Endothelial cell of umbilical vein (primary cell): ENCODE measurements around the gene ERLIN1. TPM values are rescaled to one million over a fixed set of nuclear protein-coding genes. Genes with fewer than 3 reads are reported as not detected.

Experiments used
- BruUV-seq: library from RNA; stranded (reverse); fragments of 400-500 nt; replicated peaks from 2 replicates; lab custom pipeline; 2021; lab: Mats Ljungman, UMichigan
- CTCF ChIA-PET: fragments of 300-600, 350-600 bp; sonication (Branson Sonifier 250); formaldehyde crosslinking; loops from one replicate; lab custom pipeline; 2021; ENCODE audit warnings: antibody characterized with exemption, inconsistent platforms; lab: Charles Lee
- POLR2A ChIA-PET: fragments of 300-600, 350-600 bp; sonication (Branson Sonifier 250); formaldehyde crosslinking; loops from one replicate; lab custom pipeline; 2021; ENCODE audit warnings: antibody characterized with exemption, inconsistent platforms; lab: Charles Lee
- DNase-seq: peaks from one replicate; pipeline ENCODE4 v3.0.0-alpha.2; 2011; ENCODE audit warnings: low read depth, low spot score
- FAIRE-seq: peaks from 2 replicates; lab custom pipeline; 2011; peaks lifted over from hg19 to GRCh38; lab: Jason Lieb, UNC
- H2AFZ ChIP-seq: 2 replicates; pipeline ENCODE4 v1.6.0; 2012; ENCODE audit warnings: low read depth, low read length, control low read depth, inconsistent platforms
- H3K27ac ChIP-seq: 2 replicates; pipeline ENCODE4 v1.5.1; 2011; ENCODE audit warnings: low read depth, mild to moderate bottlenecking, control low read depth, low read length, moderate library complexity; ENCODE audit not compliant: insufficient read depth
- H3K27me3 ChIP-seq, 2 experiments: 2 replicates each; pipeline versions ENCODE4 v1.6.0 to v1.6.1; 2011; ENCODE audit warnings: low read length in 2 of 2, mixed read lengths in 1 of 2; ENCODE audit not compliant: control insufficient read depth in 2 of 2, insufficient read depth in 2 of 2
- H3K36me3 ChIP-seq, 2 experiments: 2 replicates in 1 of 2; 3 replicates in 1 of 2; pipeline ENCODE4 v1.5.1; 2011; ENCODE audit warnings: low read length in 2 of 2, mild to moderate bottlenecking in 1 of 2, moderate library complexity in 1 of 2; ENCODE audit not compliant: control insufficient read depth in 2 of 2, insufficient read depth in 2 of 2; ENCODE audit errors: extremely low read depth in 1 of 2
- H3K4me1 ChIP-seq: 3 replicates; pipeline ENCODE4 v1.5.1; 2011; ENCODE audit warnings: mild to moderate bottlenecking, low read length; ENCODE audit not compliant: control insufficient read depth, insufficient read depth; ENCODE audit errors: extremely low read depth
- H3K4me2 ChIP-seq: 2 replicates; pipeline ENCODE4 v1.6.1; 2011; ENCODE audit warnings: low read length, control low read depth, mixed read lengths; ENCODE audit not compliant: insufficient read depth
- H3K4me3 ChIP-seq, 3 experiments: fragments of 200-600 bp in 1 of 3; sonication (generic), shearing (Covaris generic) in 1 of 3; replicated peaks in 1 of 3; 2 replicates each; pipeline ENCODE4 v1.5.1; 2011 to 2016; ENCODE audit warnings: control low read depth in 3 of 3, low read length in 3 of 3, mild to moderate bottlenecking in 2 of 3, inconsistent platforms in 1 of 3, low read depth in 1 of 3, moderate library complexity in 1 of 3; ENCODE audit not compliant: insufficient read depth in 1 of 3
- H3K79me2 ChIP-seq: 2 replicates; pipeline ENCODE4 v1.6.0; 2012; ENCODE audit warnings: low read length, inconsistent platforms; ENCODE audit not compliant: control insufficient read depth, insufficient read depth
- H3K9ac ChIP-seq: replicated peaks from 2 replicates; pipeline ENCODE3; 2011; ENCODE audit warnings: low read length, control low read depth; ENCODE audit not compliant: insufficient read depth; ENCODE audit errors: extremely low read depth
- H3K9me1 ChIP-seq: replicated peaks from 3 replicates; pipeline ENCODE4 v1.6.0; 2011; ENCODE audit warnings: mild to moderate bottlenecking, low read length; ENCODE audit not compliant: control insufficient read depth, insufficient read depth; ENCODE audit errors: extremely low read depth
- H3K9me3 ChIP-seq: replicated peaks from 2 replicates; pipeline ENCODE4 v1.5.1; 2012; ENCODE audit warnings: low read length, inconsistent platforms; ENCODE audit not compliant: control insufficient read depth, insufficient read depth
- H4K20me1 ChIP-seq: replicated peaks from 2 replicates; pipeline ENCODE3; 2011; ENCODE audit warnings: mild to moderate bottlenecking, low read length; ENCODE audit not compliant: control insufficient read depth, insufficient read depth; ENCODE audit errors: extremely low read depth
- CTCF ChIP-seq, 2 donors: IDR thresholded peaks; 1 replicate in 1 of 2; 2 replicates in 1 of 2; pipeline ENCODE4 v1.5.1; 2011; ENCODE audit warnings: low read length in 2 of 2, mild to moderate bottlenecking in 2 of 2, moderate library complexity in 2 of 2, control low read depth in 1 of 2, inconsistent platforms in 1 of 2, low read depth in 1 of 2; ENCODE audit not compliant: insufficient read depth in 1 of 2; ENCODE audit errors: extremely low read depth in 1 of 2
- EZH2 ChIP-seq: IDR thresholded peaks from 2 replicates; pipeline ENCODE4 v1.6.1; 2012; ENCODE audit warnings: borderline replicate concordance, low read depth, mild to moderate bottlenecking, moderate library complexity, low read length, inconsistent platforms; ENCODE audit not compliant: severe bottlenecking
- FOS ChIP-seq: IDR thresholded peaks from 2 replicates; pipeline ENCODE4 v1.6.1; 2011; ENCODE audit warnings: mild to moderate bottlenecking, low read length, moderate library complexity, borderline replicate concordance; ENCODE audit not compliant: insufficient read depth
- GATA2 ChIP-seq: IDR thresholded peaks from 2 replicates; pipeline ENCODE4 v1.7.0; 2011; ENCODE audit warnings: low read depth, mild to moderate bottlenecking, moderate library complexity, mixed read lengths, low read length; ENCODE audit not compliant: insufficient read length, insufficient read depth
- JUN ChIP-seq: IDR thresholded peaks from 2 replicates; pipeline ENCODE4 v1.6.1; 2011; ENCODE audit warnings: borderline replicate concordance, low read depth; ENCODE audit not compliant: insufficient read length, insufficient read depth
- MAX ChIP-seq: IDR thresholded peaks from 2 replicates; pipeline ENCODE4 v1.6.1; 2011; ENCODE audit not compliant: insufficient read depth, insufficient read length
- MYC ChIP-seq: IDR thresholded peaks from one replicate; pipeline ENCODE4 v1.6.1; 2011; ENCODE audit warnings: mild to moderate bottlenecking, low read depth, low read length
- POLR2A ChIP-seq: IDR thresholded peaks from 2 replicates; pipeline ENCODE4 v1.6.1; 2012; ENCODE audit warnings: low read depth, mild to moderate bottlenecking, control low read depth, low read length
- POLR2AphosphoS5 ChIP-seq: IDR thresholded peaks from 2 replicates; pipeline ENCODE4 v1.6.1; 2012; ENCODE audit warnings: low read depth, mild to moderate bottlenecking, control low read depth, low read length, moderate library complexity; ENCODE audit not compliant: insufficient read depth
- dilution Hi-C: fragments of 300-500 bp; cut with MboI; formaldehyde crosslinking; loops from one replicate; pipeline ENCODE4 v1.15.0; 2019; ENCODE audit warnings: low sequenced_read_pairs; ENCODE audit not compliant: extremely low pct_ligation_motif_present
- intact Hi-C: fragments of 100-400 bp; cut with micrococcal nuclease; formaldehyde crosslinking; loops from one replicate; pipeline ENCODE4 v1.10.0; 2022
- polyA plus RNA-seq, 4 experiments: library from polyadenylated mRNA; depleted of rRNA in 3 of 4; stranded (reverse) in 3 of 4; unstranded in 1 of 4; fragments of >200 nt; gene quantifications; 2 replicates each; pipeline versions ENCODE4 v1.2.1 to v1.2.3, GENCODE V29; 2011 to 2012; ENCODE audit warnings: missing spikeins in 1 of 4
- total RNA-seq: library from RNA; stranded (reverse); gene quantifications from 2 replicates; pipeline ENCODE4 v1.2.3, GENCODE V29; 2021

The ERLIN1 gene
- total and polyA plus RNA-seq, 2 donors (not counting 3 experiments of a cell fraction or from before 2014, with no cell fraction given) = 30.7 to 51.0 TPM

GRCh38 chr10:100138921-100139496 is 46.8 kb downstream of the ERLIN1 start:
- Histone ChIP-seq H3K36me3 (no peaks in the 10 kb centered on the region), H2AFZ (no peak overlapping the region), H3K27me3 (peaks cover 20 to 26% of the 10 kb centered on the region in 2 experiments), H3K9me3 (no peaks in the 10 kb centered on the region), H3K4me2 (no peak overlapping the region), H3K4me3 (no peak overlapping the region), H3K27ac (no peak overlapping the region), H3K9me1 (no peaks in the 10 kb centered on the region), H4K20me1 (no peaks in the 10 kb centered on the region), H3K4me1 (no peaks in the 10 kb centered on the region), H3K9ac (no peak overlapping the region), H3K79me2 (no peaks in the 10 kb centered on the region)
- DNase-seq (peak; percentile 31), FAIRE-seq (no peak)
- BruUV-seq = no TSS peak
- ChIA-PET POLR2A (no interaction called here), CTCF (no interaction called here)
- intact Hi-C loops (no loop called here), dilution Hi-C loops (no loop called here)
- TF ChIP-seq EZH2 (no peak), JUN (no peak), POLR2AphosphoS5 (no peak), CTCF (IDR thresholded peaks at IDR 0.05; ENCODE audit: extremely low read depth in 1 of 2, insufficient read depth in 1 of 2, low read depth in 1 of 2, low read length in 2 of 2) (no peak), POLR2A (no peak), GATA2 (no peak), MYC (no peak), MAX (no peak), FOS (no peak)
